Measurements from ENCODE around the gene POLR1G. TPM values are rescaled to one million over a fixed set of nuclear protein-coding genes. Genes with fewer than 3 reads are reported as not detected.

Gene POLR1G
- total RNA-seq, 3 donors from 2014 or later, result 45.2 to 57.3 (median 49.1) TPM

DNA sequence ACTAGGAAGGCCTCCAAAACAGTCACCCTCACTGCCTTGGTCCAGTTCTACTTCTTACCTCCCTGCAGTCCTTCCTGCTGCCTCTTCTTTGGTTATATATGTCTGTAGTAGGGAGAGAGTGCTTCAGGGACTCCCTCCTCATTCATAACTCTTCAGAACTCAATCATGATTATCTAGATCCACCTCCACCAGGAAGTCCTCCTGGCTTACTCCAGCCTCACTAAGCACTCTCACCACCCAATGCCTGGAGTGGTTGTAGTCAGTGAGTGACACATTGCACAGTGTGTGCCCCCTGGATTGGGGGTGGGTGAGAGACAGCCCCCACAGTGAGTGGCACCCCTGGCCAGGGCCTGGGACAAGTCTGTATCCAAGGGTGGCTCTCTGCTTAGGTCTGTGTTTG is 51.3 kb downstream of the POLR1G start:
- H3K4me1 Mint-ChIP-seq (ENCODE audit: low read depth), result peaks cover 21% of the 10 kb centered on the region
- no peak overlapping the region for H3K4me3 Mint-ChIP-seq

More for the DNA sequence above, 51.3 kb downstream of the POLR1G start:
- DNase-seq (no peak), ATAC-seq (no peak)
- Mint-ChIP-seq H3K36me3 (ENCODE audit: insufficient read depth) (no peaks in the 10 kb centered on the region), H3K27me3 (ENCODE audit: low read depth) (peaks cover 4% of the 10 kb centered on the region), H3K9me3 (no peaks in the 10 kb centered on the region)

Other genes with a start within 250 kb of the POLR1G start
- under 1 TPM; 0.30 to 0.45 (median 0.33) TPM for gene NKPD1, start 245.7 kb upstream of the POLR1G start, total RNA-seq
- 10 to 100 TPM in 1 of 3 donors, 1 to 10 TPM in 2; 8.5 to 11.5 (median 9.1) TPM for gene TRAPPC6A, start 228.4 kb upstream of the POLR1G start, total RNA-seq
- 10 to 100 TPM; 12.3 to 15.5 (median 14.5) TPM for gene BLOC1S3, start 227.9 kb upstream of the POLR1G start, total RNA-seq
- not detected for gene EXOC3L2, start 161.2 kb upstream of the POLR1G start, total RNA-seq
- gene MARK4, start 155.4 kb upstream of the POLR1G start, total RNA-seq, result 10 to 100 TPM; 14.6 to 18.3 (median 15.9) TPM
- not detected for gene CKM, start 83.8 kb upstream of the POLR1G start, total RNA-seq
- not detected for gene KLC3, start 65.9 kb upstream of the POLR1G start, total RNA-seq
- 10 to 100 TPM; 22.2 to 23.8 (median 23.8) TPM for gene ERCC2, start 36.1 kb upstream of the POLR1G start, total RNA-seq
- 1 to 10 TPM; 1.6 to 6.8 (median 4.1) TPM for gene PPP1R13L, start 1.6 kb upstream of the POLR1G start, total RNA-seq
- gene ERCC1, start 17.3 kb downstream of the POLR1G start, total RNA-seq, result 10 to 100 TPM; 68.0 to 86.2 (median 85.7) TPM
- 10 to 100 TPM; 10.5 to 13.4 (median 13.2) TPM for gene FOSB, start 61.4 kb downstream of the POLR1G start, total RNA-seq
- 1 to 10 TPM in 2 of 3 donors, under 1 TPM in 1; 0.83 to 1.5 (median 1.5) TPM for gene RTN2, start 90.4 kb downstream of the POLR1G start, total RNA-seq
- gene PPM1N, start 91.8 kb downstream of the POLR1G start, total RNA-seq, result 1 to 10 TPM; 1.1 to 1.4 (median 1.3) TPM
- 100 to 1,000 TPM; 135 to 164 (median 157) TPM for gene VASP, start 100.8 kb downstream of the POLR1G start, total RNA-seq
- 10 to 100 TPM; 14.1 to 15.5 (median 15.1) TPM for gene OPA3, start 178.2 kb downstream of the POLR1G start, total RNA-seq
- gene GPR4, start 195.6 kb downstream of the POLR1G start, total RNA-seq, result under 1 TPM in 1 of 3 donors, not detected in 2; 0.05 TPM
- 100 to 1,000 TPM; 136 to 178 (median 150) TPM for gene EML2, start 232.8 kb downstream of the POLR1G start, total RNA-seq